Measurements from ENCODE around the gene TSLP. TPM values are rescaled to one million over a fixed set of nuclear protein-coding genes. Genes with fewer than 3 reads are reported as not detected.

The TSLP gene
- total RNA-seq, 1 donor from 2014 or later: not detected

DNA sequence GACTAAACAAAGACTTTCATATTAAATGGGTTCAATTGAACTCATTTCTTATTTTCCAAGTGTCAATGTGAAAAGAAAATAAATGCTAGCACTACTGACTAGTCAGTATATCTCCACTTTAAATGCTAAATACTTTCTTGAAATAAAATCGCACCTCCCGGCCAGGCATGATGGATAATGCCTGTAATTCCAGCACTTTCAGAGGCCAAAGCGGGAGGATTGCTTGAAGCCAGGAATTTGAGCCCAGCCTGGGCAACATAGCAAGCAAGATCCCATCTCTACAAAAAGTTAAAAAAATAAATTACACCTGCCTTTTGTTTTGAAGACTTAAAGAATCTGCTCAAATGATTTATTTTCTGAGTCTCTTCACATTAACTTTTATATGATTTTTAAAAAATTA lies 55.4 kb downstream of the TSLP start:
- no peak for DNase-seq (ENCODE audit: extremely low spot score, unreplicated experiment)
- TF ChIP-seq, protein P1, sequence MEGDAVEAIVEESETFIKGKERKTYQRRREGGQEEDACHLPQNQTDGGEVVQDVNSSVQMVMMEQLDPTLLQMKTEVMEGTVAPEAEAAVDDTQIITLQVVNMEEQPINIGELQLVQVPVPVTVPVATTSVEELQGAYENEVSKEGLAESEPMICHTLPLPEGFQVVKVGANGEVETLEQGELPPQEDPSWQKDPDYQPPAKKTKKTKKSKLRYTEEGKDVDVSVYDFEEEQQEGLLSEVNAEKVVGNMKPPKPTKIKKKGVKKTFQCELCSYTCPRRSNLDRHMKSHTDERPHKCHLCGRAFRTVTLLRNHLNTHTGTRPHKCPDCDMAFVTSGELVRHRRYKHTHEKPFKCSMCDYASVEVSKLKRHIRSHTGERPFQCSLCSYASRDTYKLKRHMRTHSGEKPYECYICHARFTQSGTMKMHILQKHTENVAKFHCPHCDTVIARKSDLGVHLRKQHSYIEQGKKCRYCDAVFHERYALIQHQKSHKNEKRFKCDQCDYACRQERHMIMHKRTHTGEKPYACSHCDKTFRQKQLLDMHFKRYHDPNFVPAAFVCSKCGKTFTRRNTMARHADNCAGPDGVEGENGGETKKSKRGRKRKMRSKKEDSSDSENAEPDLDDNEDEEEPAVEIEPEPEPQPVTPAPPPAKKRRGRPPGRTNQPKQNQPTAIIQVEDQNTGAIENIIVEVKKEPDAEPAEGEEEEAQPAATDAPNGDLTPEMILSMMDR (IDR thresholded peaks at IDR 0.05): no peak
- Mint-ChIP-seq H3K9me3 (ENCODE audit: unreplicated experiment) (no peaks in the 10 kb centered on the region), H3K4me3 (ENCODE audit: unreplicated experiment) (no peak overlapping the region), H3K36me3 (ENCODE audit: unreplicated experiment) (peaks cover 29% of the 10 kb centered on the region), H3K4me1 (ENCODE audit: unreplicated experiment) (no peaks in the 10 kb centered on the region), H3K27ac (ENCODE audit: unreplicated experiment) (no peak overlapping the region), H3K27me3 (ENCODE audit: unreplicated experiment) (no peaks in the 10 kb centered on the region)

Other genes with a start within 250 kb of the TSLP start
- gene WDR36, start 20.6 kb downstream of the TSLP start, total RNA-seq: 18.4 and 23.5 TPM in 2 replicates
- gene CAMK4, start 152.7 kb downstream of the TSLP start, total RNA-seq: 0.39 and 1.2 TPM in 2 replicates